IMR-90 (cell line): ENCODE results near the gene FAM43B.

ENCODE experiments used
- CTCF ChIP-seq: conservative IDR thresholded peaks from 2 replicates; pipeline ENCODE4 v1.5.1; 2012; ENCODE audit warnings: mild to moderate bottlenecking, low read depth, low read length, improper control_type of control experiment
- MAFK ChIP-seq: IDR thresholded peaks from 2 replicates; pipeline ENCODE4 v1.6.1; 2012; ENCODE audit warnings: low read depth, low read length, improper control_type of control experiment
- POLR2A ChIP-seq: IDR thresholded peaks from 2 replicates; pipeline ENCODE4 v1.6.1; 2012; ENCODE audit warnings: mild to moderate bottlenecking, low read depth, low read length

GRCh38 chr1:20533635-20534034, 18.7 kb upstream of the FAM43B start:
- no peak for TF ChIP-seq CTCF
- TF ChIP-seq POLR2A: no peak
- no peak for TF ChIP-seq MAFK
